T-helper 2 cell treated with Interferon-gamma antibody and Interleukin-4, amounts not matched to agents 5 μg/mL and 100 μg/mL, for 36 hours (primary cell): ENCODE measurements around the gene AP3S2.
A peak's percentile ranks its signal among the peaks of the same experiment; 100 is the strongest.
"Not testable (repeated sequence)": the region's sequence is repeated elsewhere in the genome, so short reads cannot be mapped to it uniquely, and the experiment has no call there.

Experiments
- DNase-seq: peaks from one replicate; pipeline ENCODE4 v3.0.0; 2021; ENCODE audit warnings: low spot score
- H3K27ac Mint-ChIP-seq: one replicate; pipeline ENCODE4 v1.8.0; 2021; ENCODE audit warnings: mild to moderate bottlenecking, mixed read lengths
- H3K27me3 Mint-ChIP-seq: one replicate; pipeline ENCODE4 v1.8.0; 2021; ENCODE audit warnings: low read depth, mixed read lengths
- H3K36me3 Mint-ChIP-seq: one replicate; pipeline ENCODE4 v1.8.0; 2021; ENCODE audit warnings: low read depth, mixed read lengths
- H3K4me1 Mint-ChIP-seq: one replicate; pipeline ENCODE4 v1.8.0; 2021; ENCODE audit warnings: low read depth, mixed read lengths
- H3K4me3 Mint-ChIP-seq: one replicate; pipeline ENCODE4 v1.8.0; 2022; ENCODE audit warnings: mild to moderate bottlenecking, moderate library complexity, mixed read lengths
- H3K9me3 Mint-ChIP-seq: one replicate; pipeline ENCODE4 v1.8.0; 2021; ENCODE audit warnings: mixed read lengths

AP3S2 gene

DNA sequence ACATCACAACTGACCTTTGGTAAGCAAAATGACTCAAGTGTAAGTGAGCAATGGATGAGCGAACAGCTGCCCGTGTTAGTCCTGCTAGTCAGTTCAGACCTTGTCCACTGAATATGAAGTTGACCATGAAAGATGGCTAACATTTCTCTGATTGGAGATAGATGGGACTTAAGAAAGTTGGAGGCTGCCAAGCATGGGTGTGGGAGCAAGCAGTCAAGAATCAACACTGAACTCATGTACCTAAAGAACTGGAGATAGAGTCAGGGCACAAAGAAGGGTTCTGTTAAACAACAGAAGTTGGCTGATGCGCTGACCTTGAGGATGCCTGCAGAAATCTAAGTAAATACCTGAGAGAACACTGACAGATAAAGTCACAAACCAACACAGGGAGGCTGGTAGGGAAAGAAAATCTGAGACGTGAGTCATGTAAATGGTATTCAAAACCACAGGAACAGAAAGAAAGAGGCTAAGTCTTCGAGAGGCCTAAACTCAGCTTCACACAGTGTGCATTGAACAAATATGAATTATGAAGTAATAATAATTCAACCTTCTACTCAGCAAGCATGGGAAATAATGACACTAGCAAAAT lies 48.4 kb downstream of the AP3S2 start:
- H3K27me3 Mint-ChIP-seq: no peaks in the 10 kb centered on the region
- no peak overlapping the region for H3K4me3 Mint-ChIP-seq
- no peak overlapping the region for H3K27ac Mint-ChIP-seq
- peaks cover 18% of the 10 kb centered on the region for H3K36me3 Mint-ChIP-seq
- H3K4me1 Mint-ChIP-seq: peaks cover 5% of the 10 kb centered on the region
- H3K9me3 Mint-ChIP-seq: no peaks in the 10 kb centered on the region
- no peak for DNase-seq

DNA sequence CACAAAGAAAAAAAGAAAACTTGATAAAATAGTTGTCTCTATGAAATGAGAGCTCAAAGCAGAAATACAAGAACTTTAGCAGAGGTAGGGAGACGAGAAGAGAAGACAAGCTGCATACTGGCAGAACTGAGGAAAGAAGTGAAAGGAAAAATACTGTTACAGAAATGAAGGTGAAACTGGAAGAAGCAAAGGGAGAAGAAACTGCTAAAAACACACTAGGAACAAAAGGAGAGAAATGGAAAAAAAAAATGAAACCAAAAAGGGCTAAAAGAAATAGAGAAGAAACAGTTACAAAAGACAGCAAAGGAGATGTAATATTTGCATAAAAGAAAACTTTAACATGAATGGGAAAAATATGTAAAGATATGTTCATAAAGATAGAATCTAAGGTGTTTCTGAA lies 51.8 kb downstream of the AP3S2 start:
- Mint-ChIP-seq H3K27ac (no peak overlapping the region), H3K4me1 (peaks cover 5% of the 10 kb centered on the region), H3K9me3 (no peaks in the 10 kb centered on the region), H3K36me3 (peaks cover 12% of the 10 kb centered on the region), H3K27me3 (no peaks in the 10 kb centered on the region), H3K4me3 (no peak overlapping the region)
- no peak for DNase-seq

DNA sequence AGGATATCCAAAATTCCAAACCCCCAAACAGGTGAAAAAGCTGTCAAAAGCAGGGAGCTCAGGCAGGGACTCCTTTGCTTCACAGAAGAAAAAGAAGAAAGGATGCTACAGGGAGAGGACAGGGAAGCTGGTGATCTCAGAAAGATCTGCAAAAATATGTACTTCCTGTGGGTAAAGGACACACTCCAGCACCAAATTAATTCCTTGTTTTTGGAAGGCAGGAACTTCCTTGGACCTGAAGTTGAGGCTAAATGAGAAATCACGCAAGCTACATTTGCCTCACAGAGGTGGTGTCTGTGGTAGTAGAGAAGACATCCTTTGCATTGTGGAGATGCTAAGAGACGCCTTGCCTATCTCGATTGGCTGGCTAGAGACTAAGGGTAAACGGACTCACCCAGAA lies 52.5 kb downstream of the AP3S2 start:
- Mint-ChIP-seq H3K9me3 (no peaks in the 10 kb centered on the region), H3K36me3 (peaks cover 13% of the 10 kb centered on the region), H3K27me3 (no peaks in the 10 kb centered on the region), H3K4me1 (peaks cover 5% of the 10 kb centered on the region), H3K27ac (no peak overlapping the region), H3K4me3 (no peak overlapping the region)
- DNase-seq: no peak

DNA sequence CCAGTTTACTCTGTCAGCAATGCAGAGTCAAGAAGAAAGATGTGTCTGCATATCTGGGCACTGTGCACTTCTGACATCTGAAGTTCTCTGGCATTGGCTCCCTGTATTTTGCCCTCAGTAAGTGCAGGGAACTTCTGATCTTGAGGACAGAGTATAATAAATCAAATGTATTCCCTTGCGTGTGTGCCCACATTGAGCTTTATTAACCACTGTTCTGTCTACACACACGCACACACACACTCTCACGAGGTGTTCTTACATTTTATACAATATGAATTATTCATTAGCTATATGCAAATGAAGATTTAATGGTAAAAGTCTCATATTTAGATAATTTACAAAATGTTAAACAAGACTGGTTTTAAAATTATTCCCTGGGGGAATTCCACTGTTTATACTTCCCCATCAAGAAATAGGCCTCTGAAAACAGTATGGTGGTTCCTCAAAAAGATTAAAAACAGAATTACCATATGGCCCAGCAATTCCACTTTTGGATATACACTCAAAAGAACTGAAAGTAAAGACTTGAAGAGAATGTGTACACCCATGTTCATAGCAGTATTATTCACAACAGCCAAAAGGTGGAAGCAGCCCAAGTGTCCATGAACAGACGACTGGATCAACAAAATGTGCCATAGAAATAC lies 54.5 kb downstream of the AP3S2 start:
- H3K27ac Mint-ChIP-seq: no peak overlapping the region
- no peak overlapping the region for H3K4me3 Mint-ChIP-seq
- H3K27me3 Mint-ChIP-seq: no peaks in the 10 kb centered on the region
- no peaks in the 10 kb centered on the region for H3K9me3 Mint-ChIP-seq
- peaks cover 4% of the 10 kb centered on the region for H3K4me1 Mint-ChIP-seq
- DNase-seq: no peak
- peaks cover 18% of the 10 kb centered on the region for H3K36me3 Mint-ChIP-seq

DNA sequence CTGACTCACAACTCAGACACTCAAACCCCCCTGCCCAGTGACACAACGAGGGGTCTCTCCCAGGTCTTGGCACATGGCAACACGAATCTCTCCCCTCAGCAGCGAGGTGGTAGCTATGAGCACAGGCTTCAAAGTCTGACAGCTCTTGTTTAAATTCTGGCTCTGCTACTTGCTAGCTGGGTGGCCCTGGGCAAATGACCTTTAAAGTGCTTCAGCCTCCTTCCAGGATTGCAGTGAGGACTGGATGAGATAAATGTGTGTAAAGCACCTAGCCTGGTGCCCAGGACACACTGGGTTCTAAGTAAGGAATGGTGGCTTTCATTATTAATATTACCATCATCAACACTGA lies 56.0 kb downstream of the AP3S2 start:
- no peak overlapping the region for H3K4me3 Mint-ChIP-seq
- peaks cover 4% of the 10 kb centered on the region for H3K4me1 Mint-ChIP-seq
- no peaks in the 10 kb centered on the region for H3K9me3 Mint-ChIP-seq
- no peak overlapping the region for H3K27ac Mint-ChIP-seq
- peaks cover 19% of the 10 kb centered on the region for H3K36me3 Mint-ChIP-seq
- no peaks in the 10 kb centered on the region for H3K27me3 Mint-ChIP-seq
- DNase-seq: no peak

DNA sequence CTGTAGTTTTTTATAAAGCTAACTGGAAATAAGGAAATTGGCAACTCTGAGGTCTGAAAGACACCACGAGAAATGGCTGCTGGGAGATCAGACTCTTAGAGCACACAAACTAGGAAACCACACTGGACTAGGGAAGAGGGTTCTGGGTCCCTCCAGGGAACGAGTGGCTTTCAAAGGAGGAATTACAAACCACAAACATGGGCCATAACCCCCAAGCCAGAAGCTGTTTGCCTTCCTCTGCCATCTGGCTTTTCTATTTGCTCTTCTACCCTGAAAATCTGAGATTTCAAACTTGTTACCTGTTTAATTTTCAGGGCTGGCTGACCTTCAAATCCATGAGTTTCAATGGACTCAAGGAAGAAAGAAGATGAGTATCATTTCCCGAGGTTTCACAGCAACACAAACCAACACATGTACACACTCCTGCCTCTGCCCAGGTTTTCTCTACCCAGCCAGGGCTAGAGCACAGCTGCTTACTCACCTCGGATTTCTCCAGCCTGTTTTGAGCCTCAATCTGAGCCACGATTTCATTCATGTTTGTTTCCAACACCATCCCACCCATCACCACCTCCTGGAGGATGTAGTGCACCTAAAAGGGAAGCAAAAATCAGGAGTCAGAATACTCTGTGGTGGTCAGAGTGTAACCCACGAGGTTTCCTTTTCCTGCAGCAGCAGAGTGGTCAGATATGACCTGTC lies 56.5 kb downstream of the AP3S2 start:
- no peak for DNase-seq
- no peak overlapping the region for H3K4me3 Mint-ChIP-seq
- H3K27me3 Mint-ChIP-seq: no peaks in the 10 kb centered on the region
- peaks cover 19% of the 10 kb centered on the region for H3K36me3 Mint-ChIP-seq
- no peaks in the 10 kb centered on the region for H3K9me3 Mint-ChIP-seq
- H3K4me1 Mint-ChIP-seq: peaks cover 4% of the 10 kb centered on the region
- H3K27ac Mint-ChIP-seq: no peak overlapping the region

DNA sequence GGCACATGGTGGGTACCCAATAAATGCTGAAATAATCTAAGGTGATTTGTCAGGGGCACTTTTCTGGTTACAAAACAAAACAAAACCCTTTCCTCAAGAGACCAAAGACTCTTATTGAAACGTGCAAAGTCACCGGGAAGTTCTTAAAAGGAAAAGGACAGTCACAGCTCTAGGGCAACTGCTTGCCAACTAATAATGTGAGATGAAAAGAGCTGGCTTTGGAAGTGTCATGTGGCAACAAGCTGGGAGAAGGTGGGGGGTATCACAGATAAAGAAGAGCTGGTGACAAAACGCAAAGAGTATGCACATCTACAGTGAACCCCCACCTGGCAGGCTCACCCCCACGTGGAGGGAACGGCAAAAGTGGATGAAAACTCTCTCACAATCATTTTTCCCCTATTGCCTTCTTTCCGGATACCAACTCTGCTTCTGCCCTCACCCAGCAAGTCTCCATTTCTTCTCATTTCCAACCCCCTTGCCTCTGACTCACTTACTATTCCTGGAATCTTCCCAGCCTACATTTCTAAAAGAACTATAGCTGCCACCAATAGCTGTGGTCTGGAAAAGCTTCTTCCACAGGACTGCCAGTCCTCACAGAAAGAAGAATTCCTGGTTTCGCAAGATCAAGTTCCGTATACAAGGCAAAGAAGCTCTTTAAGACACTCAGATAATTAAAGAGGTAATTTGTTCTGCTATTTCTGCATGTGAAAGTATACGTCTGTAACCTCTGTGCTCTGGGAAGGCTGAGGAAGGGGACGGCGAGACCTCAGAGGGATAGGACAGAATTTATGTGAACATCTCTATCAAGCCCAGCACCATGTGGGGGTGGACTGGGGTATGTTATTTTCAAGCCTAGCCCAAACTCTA lies 57.3 kb downstream of the AP3S2 start:
- no peak overlapping the region for H3K27ac Mint-ChIP-seq
- H3K4me3 Mint-ChIP-seq: no peak overlapping the region
- H3K27me3 Mint-ChIP-seq: no peaks in the 10 kb centered on the region
- peaks cover 16% of the 10 kb centered on the region for H3K36me3 Mint-ChIP-seq
- H3K4me1 Mint-ChIP-seq: peaks cover 2% of the 10 kb centered on the region
- H3K9me3 Mint-ChIP-seq: no peaks in the 10 kb centered on the region
- no peak for DNase-seq

DNA sequence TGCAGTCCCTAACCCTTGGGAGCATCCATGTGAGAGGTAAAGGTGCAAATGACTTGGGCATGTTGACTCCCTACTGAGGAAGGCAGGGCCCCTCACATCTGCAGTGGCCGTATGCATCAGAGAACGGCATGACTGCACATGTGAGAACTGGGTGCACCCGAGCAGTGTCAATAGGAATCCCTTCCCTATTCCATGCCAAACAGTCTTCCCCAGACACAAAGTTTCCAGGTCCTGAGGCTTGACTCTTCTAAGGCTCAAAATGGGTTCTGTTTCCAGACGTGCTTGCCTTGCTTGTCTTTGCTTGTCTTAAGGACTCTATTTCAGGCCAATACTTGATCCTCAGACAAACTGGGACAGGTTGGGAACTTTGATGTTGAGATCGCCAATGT lies 58.6 kb downstream of the AP3S2 start:
- no peaks in the 10 kb centered on the region for H3K9me3 Mint-ChIP-seq
- peaks cover 16% of the 10 kb centered on the region for H3K36me3 Mint-ChIP-seq
- no peak overlapping the region for H3K4me3 Mint-ChIP-seq
- no peak for DNase-seq
- H3K27me3 Mint-ChIP-seq: no peaks in the 10 kb centered on the region
- peaks cover 2% of the 10 kb centered on the region for H3K4me1 Mint-ChIP-seq
- H3K27ac Mint-ChIP-seq: no peak overlapping the region

DNA sequence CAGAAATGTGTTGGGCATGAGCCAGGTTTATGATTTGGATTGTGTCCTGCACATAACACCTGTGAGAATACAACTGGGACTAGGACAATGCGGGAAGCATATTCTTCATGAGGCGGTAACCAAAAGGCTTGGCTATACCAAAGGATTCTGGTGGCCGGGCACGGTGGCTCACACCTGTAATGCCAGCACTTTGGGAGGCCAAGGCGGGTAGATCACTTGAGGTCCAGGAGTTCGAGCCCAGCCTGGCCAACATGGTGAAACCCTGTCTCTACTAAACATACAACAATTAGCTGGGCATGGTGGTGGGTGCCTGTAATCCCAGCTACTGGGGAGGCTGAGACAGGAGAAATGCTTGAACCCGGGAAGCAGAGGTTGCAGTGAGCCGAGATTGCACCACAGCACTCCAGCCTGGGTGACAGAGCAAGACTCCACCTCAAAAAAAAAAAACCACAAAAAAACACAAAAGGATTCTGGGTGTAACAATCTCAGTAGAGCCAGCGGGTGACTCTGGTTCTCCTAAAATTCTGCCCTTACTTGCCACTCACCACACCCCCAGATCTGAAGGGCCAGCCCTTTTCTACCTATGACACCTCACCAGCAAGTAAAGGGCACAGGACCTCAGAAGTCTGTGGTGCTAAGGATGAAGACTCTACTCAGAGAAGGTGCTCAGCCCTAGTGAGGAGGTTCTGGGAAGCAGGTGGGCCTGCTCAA lies 59.2 kb downstream of the AP3S2 start:
- not testable (repeated sequence) for H3K4me3 Mint-ChIP-seq, H3K9me3 Mint-ChIP-seq, H3K27me3 Mint-ChIP-seq, H3K27ac Mint-ChIP-seq, H3K4me1 Mint-ChIP-seq, DNase-seq
- peaks cover 14% of the 10 kb centered on the region for H3K36me3 Mint-ChIP-seq

DNA sequence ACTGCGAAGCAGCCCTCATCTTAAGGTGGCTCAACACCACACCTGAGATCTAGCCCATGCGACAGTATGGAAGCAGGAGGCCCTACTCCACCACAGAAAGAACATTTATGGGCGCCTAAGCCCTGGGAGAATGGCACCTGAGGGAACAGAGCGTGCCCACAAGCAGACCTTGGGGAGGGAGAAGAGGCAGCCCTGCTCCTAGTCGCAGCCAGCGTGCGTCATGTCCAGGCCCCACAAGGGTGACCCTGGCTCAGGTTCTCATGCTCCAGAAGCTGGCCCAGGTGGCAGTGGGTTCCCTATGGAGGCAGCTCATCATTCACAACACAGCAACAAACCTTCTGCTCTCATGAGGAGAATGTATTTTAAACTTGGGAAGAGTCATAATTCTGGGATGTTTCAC lies 59.8 kb downstream of the AP3S2 start:
- H3K36me3 Mint-ChIP-seq: peaks cover 14% of the 10 kb centered on the region
- no peak overlapping the region for H3K27ac Mint-ChIP-seq

DNA sequence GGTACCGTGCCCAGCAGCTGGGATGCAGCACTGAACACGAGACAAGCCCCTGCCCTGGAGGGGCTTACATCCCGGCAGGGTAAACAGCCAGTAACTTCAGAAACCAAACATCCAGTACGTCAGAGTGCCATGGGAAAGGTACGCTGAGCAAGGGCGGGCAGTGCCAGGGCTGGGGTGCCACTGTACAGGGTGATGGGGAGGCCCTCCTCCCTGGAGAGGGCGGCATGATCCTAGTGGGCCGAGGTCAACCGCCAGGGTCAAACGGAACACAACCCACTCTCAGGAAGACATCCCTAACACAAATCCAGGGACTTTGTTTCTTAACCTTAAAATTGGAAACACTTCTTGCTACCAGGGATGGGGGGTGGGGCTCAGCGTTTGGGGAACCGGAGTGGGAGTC lies 63.2 kb downstream of the AP3S2 start:
- H3K27me3 Mint-ChIP-seq: no peaks in the 10 kb centered on the region
- no peaks in the 10 kb centered on the region for H3K9me3 Mint-ChIP-seq
- H3K27ac Mint-ChIP-seq: no peak overlapping the region
- no peak overlapping the region for H3K4me3 Mint-ChIP-seq
- H3K36me3 Mint-ChIP-seq: peaks cover 11% of the 10 kb centered on the region
- no peak for DNase-seq
- H3K4me1 Mint-ChIP-seq: peaks cover 2% of the 10 kb centered on the region

More for the DNA sequence above, 59.8 kb downstream of the AP3S2 start:
- H3K4me3 Mint-ChIP-seq: no peak overlapping the region
- no peaks in the 10 kb centered on the region for H3K27me3 Mint-ChIP-seq
- peaks cover 2% of the 10 kb centered on the region for H3K4me1 Mint-ChIP-seq
- H3K9me3 Mint-ChIP-seq: no peaks in the 10 kb centered on the region
- no peak for DNase-seq

DNA sequence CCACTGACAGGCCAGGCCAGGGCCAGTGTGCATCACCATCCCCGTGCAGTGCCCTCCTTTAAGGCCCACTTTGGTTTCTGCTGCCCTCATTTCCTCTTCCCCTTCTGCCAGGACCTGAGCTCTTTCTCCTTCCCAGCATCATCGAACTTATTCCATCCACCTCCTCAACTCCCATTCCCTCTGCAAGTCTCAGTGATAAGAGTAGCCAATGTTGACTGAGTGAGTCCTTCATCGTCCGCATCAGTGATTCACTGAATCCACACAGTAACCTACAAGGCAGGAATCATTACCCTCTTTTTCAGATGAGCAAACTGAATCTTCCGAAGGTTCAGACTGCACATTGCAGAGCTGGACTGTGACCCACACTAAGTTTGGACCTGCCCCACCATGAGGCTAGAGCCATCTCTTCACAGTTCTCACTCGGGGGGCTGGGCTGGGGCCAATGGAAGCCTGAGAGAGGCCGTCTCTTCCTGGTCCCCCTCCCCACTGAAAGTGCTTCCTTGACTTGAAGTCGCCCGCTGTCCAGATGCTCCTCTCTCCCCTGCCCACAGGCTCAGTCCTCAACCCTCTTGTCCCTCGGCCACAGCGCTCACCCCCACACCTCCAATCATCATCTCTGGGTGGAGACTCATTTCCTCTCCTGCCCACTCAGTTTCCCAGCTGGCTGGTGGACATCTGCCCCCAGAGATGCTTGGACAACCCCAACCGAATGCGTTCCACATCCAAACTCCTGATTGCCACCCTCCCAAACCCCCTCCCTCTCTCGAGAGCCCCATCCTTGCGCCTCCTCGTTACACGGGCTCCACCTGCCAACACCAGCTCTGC lies 64.0 kb downstream of the AP3S2 start:
- Mint-ChIP-seq H3K27me3 (no peaks in the 10 kb centered on the region), H3K9me3 (no peaks in the 10 kb centered on the region), H3K4me1 (peaks cover under 1% of the 10 kb centered on the region), H3K36me3 (peaks cover 7% of the 10 kb centered on the region), H3K27ac (peak overlapping the region; percentile 0), H3K4me3 (no peak overlapping the region)
- no peak for DNase-seq

DNA sequence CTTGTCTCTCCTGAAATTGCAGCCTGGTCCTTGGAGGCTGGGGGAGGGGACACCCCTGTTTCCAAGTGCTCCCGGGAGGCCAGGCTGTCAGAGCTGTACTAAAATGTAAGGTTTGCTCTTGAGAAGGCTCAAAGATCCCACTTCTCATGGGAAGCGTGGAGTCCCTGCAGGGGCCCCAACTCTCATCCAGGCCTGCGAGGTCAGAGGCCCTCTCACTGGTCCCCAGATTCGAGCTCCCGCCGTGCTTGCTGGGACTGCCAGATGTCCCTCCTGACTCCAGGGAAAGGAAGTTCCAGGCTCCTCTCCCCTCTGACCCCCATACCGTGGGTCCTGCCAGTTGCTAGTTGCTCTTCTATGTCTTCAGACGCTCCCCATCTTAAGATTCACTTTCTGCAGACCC lies 64.6 kb downstream of the AP3S2 start:
- Mint-ChIP-seq H3K36me3 (peaks cover 2% of the 10 kb centered on the region), H3K4me1 (no peaks in the 10 kb centered on the region), H3K4me3 (no peak overlapping the region), H3K27ac (no peak overlapping the region), H3K27me3 (no peaks in the 10 kb centered on the region), H3K9me3 (no peaks in the 10 kb centered on the region)
- no peak for DNase-seq
